Gastrocnemius medialis (tissue), 4 donors: ENCODE data around the gene STPG3. TPM values are rescaled to one million over a fixed set of nuclear protein-coding genes. Genes with fewer than 3 reads are reported as not detected.
A peak's percentile ranks its signal among the peaks of the same experiment; 100 is the strongest.

Experiments used
- ATAC-seq, 2 donors: fragments of 150-250 bp; one replicate each; pipeline ENCODE4 v1.9.1; 2016
- DNase-seq, 2 donors: peaks; one replicate each; pipeline ENCODE4 v3.0.0-alpha.2; 2019
- H3K27ac ChIP-seq, 4 donors: fragments of 200-600 bp; sonication (generic); 1 replicate in 1 of 4; 2 replicates in 3 of 4; pipeline ENCODE4 v1.5.1; 2016 to 2018; ENCODE audit warnings: mild to moderate bottlenecking in 2 of 4, moderate library complexity in 1 of 4
- H3K27me3 ChIP-seq, 3 donors: fragments of 200-600 bp; sonication (generic) in 2 of 3; 1 replicate in 1 of 3; 2 replicates in 2 of 3; pipeline versions ENCODE4 v1.5.1 to v1.6.0; 2016 to 2019; ENCODE audit warnings: mild to moderate bottlenecking in 1 of 3, moderate library complexity in 1 of 3
- H3K36me3 ChIP-seq, 2 donors: fragments of 200-600 bp; sonication (generic) in 1 of 2; one replicate each; pipeline ENCODE4 v1.5.1; 2017 to 2018
- H3K4me1 ChIP-seq, 2 donors: fragments of 200-600 bp; sonication (generic) in 1 of 2; one replicate each; pipeline ENCODE4 v1.5.1; 2016 to 2017; ENCODE audit warnings: mild to moderate bottlenecking in 2 of 2
- H3K4me3 ChIP-seq, 4 donors: fragments of 200-600 bp; sonication (generic) in 3 of 4; 1 replicate in 1 of 4; 2 replicates in 3 of 4; pipeline ENCODE4 v1.5.1; 2016 to 2019; ENCODE audit warnings: mild to moderate bottlenecking in 2 of 4
- H3K9me3 ChIP-seq, 3 donors: fragments of 200-600 bp; sonication (generic) in 2 of 3; 1 replicate in 1 of 3; 2 replicates in 2 of 3; pipeline ENCODE4 v1.5.1; 2016 to 2019
- CTCF ChIP-seq, 5 experiments: fragments of 450-650 bp in 3 of 5; fragments of 200-600 bp in 2 of 5; sonication (generic) in 2 of 5; IDR thresholded peaks in 4 of 5; conservative IDR thresholded peaks in 1 of 5; 1 replicate in 4 of 5; 2 replicates in 1 of 5; pipeline ENCODE4 v1.5.1; 2016 to 2019; ENCODE audit warnings: antibody characterized with exemption in 5 of 5, mild to moderate bottlenecking in 3 of 5, moderate library complexity in 3 of 5
- POLR2A ChIP-seq, 2 donors: fragments of 450-650 bp; IDR thresholded peaks; one replicate each; pipeline ENCODE4 v1.6.1; 2017; ENCODE audit warnings: antibody characterized with exemption in 2 of 2, mild to moderate bottlenecking in 2 of 2, moderate library complexity in 2 of 2
- in situ Hi-C, 4 donors: fragments of 200-750 bp; cut with MboI; loops; one replicate each; pipeline versions ENCODE4 v1.15.0 to v1.8.0; 2017; ENCODE audit warnings: low sequenced_read_pairs in 4 of 4
- intact Hi-C: fragments of 100-400 bp; cut with DNase I; formaldehyde crosslinking; loops from one replicate; pipeline ENCODE4 v1.15.1; 2023; ENCODE audit warnings: low total_unique reads
- total RNA-seq, 4 donors: library from RNA; depleted of rRNA; stranded (reverse); fragments of >200 nt; gene quantifications; one replicate each; pipeline versions ENCODE4 v1.1.0 to v1.2.3, GENCODE V29; 2016

The STPG3 gene
- total RNA-seq, 4 donors from 2014 or later = not detected

- intact Hi-C loops = loop anchor here (2.0 kb wide), 1 partner anchor 108 kb away; no protein-coding TSS in a partner anchor
- no peak for ATAC-seq
- DNase-seq = peak; percentile 33 to 59
Measured at GRCh38 chr9:137227054-137227852, 23.8 kb upstream of the STPG3 start, which contains the start of gene RNF224. RNF224 (plus strand) TSS chr9:137227502; CDS start chr9:137228336, 834 bp downstream.

GRCh38 chr9:137227853-137228505 is 23.1 kb upstream of the STPG3 start:
- Histone ChIP-seq H3K36me3 (no peaks in the 10 kb centered on the region), H3K9me3 (no peaks in the 10 kb centered on the region), H3K4me1 (peaks cover 7 to 8% of the 10 kb centered on the region in 2 donors), H3K27ac (no peak overlapping the region), H3K27me3 (peaks cover 28 to 37% (median 31%) of the 10 kb centered on the region in 3 donors), H3K4me3 (no peak overlapping the region)
- intact Hi-C loops = loop anchor here (2.0 kb wide), 1 partner anchor 109 kb away; no protein-coding TSS in a partner anchor
- ATAC-seq (no peak), DNase-seq (no peak)
- in situ Hi-C loops = loop anchor here in 1 of 4 donors (10.0 kb wide), 1 partner anchor 103 kb away; no protein-coding TSS in a partner anchor
- TF ChIP-seq POLR2A (IDR thresholded peaks at IDR 0.05) (no peak), CTCF (IDR thresholded peaks at IDR 0.05 in 4 of 5, conservative IDR thresholded peaks at IDR 0.05 in 1 of 5) (no peak)

More at GRCh38 chr9:137227054-137227852, 23.8 kb upstream of the STPG3 start, which contains the start of gene RNF224:
- no peak within 1 kb of the TSS for H3K27ac ChIP-seq
- in situ Hi-C loops = loop anchor here in 1 of 4 donors (10.0 kb wide), 1 partner anchor 102 kb away; no protein-coding TSS in a partner anchor
- H3K36me3 ChIP-seq = no peaks in the 10 kb centered on the region
- no peak within 1 kb of the TSS for H3K4me3 ChIP-seq
- H3K4me1 ChIP-seq = peaks cover 8 to 14% of the 10 kb centered on the region in 2 donors
- no peaks in the 10 kb centered on the region for H3K9me3 ChIP-seq
- peaks cover 28 to 36% (median 31%) of the 10 kb centered on the region in 3 donors for H3K27me3 ChIP-seq
- TF ChIP-seq POLR2A (IDR thresholded peaks at IDR 0.05) = no peak
- peak; percentile 77 to 92 (median 85) for TF ChIP-seq CTCF (IDR thresholded peaks at IDR 0.05 in 4 of 5, conservative IDR thresholded peaks at IDR 0.05 in 1 of 5)

GRCh38 chr9:137228506-137228967 is 22.5 kb upstream of the STPG3 start:
- in situ Hi-C loops = loop anchor here in 1 of 4 donors (10.0 kb wide), 1 partner anchor 104 kb away; no protein-coding TSS in a partner anchor
- Histone ChIP-seq H3K4me1 (peaks cover 7 to 8% of the 10 kb centered on the region in 2 donors), H3K4me3 (no peak overlapping the region), H3K9me3 (no peaks in the 10 kb centered on the region), H3K27me3 (peaks cover 28 to 42% (median 31%) of the 10 kb centered on the region in 3 donors), H3K27ac (no peak overlapping the region), H3K36me3 (no peaks in the 10 kb centered on the region)
- TF ChIP-seq CTCF (IDR thresholded peaks at IDR 0.05 in 4 of 5, conservative IDR thresholded peaks at IDR 0.05 in 1 of 5) = no peak
- TF ChIP-seq POLR2A (IDR thresholded peaks at IDR 0.05) = no peak
- intact Hi-C loops = no loop called here
- DNase-seq (no peak), ATAC-seq (no peak)

GRCh38 chr9:137228968-137229896 is 21.9 kb upstream of the STPG3 start:
- peaks cover 28 to 49% (median 31%) of the 10 kb centered on the region in 3 donors for H3K27me3 ChIP-seq
- no peak overlapping the region for H3K27ac ChIP-seq
- no peaks in the 10 kb centered on the region for H3K9me3 ChIP-seq
- no peak for DNase-seq
- no peak for ATAC-seq
- TF ChIP-seq CTCF (IDR thresholded peaks at IDR 0.05 in 4 of 5, conservative IDR thresholded peaks at IDR 0.05 in 1 of 5) (no peak), POLR2A (IDR thresholded peaks at IDR 0.05) (no peak)
- H3K4me1 ChIP-seq = peaks cover 3% of the 10 kb centered on the region in 2 donors
- intact Hi-C loops (no loop called here), in situ Hi-C loops (loop anchor here in 1 of 4 donors (10.0 kb wide), 1 partner anchor 104 kb away; no protein-coding TSS in a partner anchor)
- H3K36me3 ChIP-seq = no peaks in the 10 kb centered on the region
- H3K4me3 ChIP-seq = no peak overlapping the region
